HEK293T (cell line): Measurements from ENCODE around the gene NEO1.
"Not testable (repeated sequence)": the region's sequence is repeated elsewhere in the genome, so short reads cannot be mapped to it uniquely, and the experiment has no call there.

Experiments
- ARNT ChIP-seq: fragments of 450-650 bp; IDR thresholded peaks from 2 replicates; pipeline ENCODE4 v1.6.1; 2017; ENCODE audit warnings: mild to moderate bottlenecking
- CTBP1 ChIP-seq: fragments of 450-650 bp; IDR thresholded peaks from 2 replicates; pipeline ENCODE4 v1.6.1; 2016; ENCODE audit warnings: borderline replicate concordance
- ELF4 ChIP-seq: fragments of 450-650 bp; IDR thresholded peaks from 2 replicates; pipeline ENCODE4 v1.6.1; 2017; ENCODE audit warnings: antibody characterized with exemption
- FOXA1 ChIP-seq: fragments of 450-650 bp; IDR thresholded peaks from 2 replicates; pipeline ENCODE4 v1.6.1; 2016; ENCODE audit warnings: mild to moderate bottlenecking
- FOXM1 ChIP-seq: fragments of 450-650 bp; IDR thresholded peaks from 2 replicates; pipeline ENCODE4 v1.6.1; 2017; ENCODE audit warnings: mild to moderate bottlenecking, borderline replicate concordance
- HDGF ChIP-seq: fragments of 450-650 bp; IDR thresholded peaks from 2 replicates; pipeline ENCODE4 v1.6.1; 2017; ENCODE audit warnings: antibody characterized with exemption, borderline replicate concordance
- NFRKB ChIP-seq: fragments of 450-650 bp; IDR thresholded peaks from 2 replicates; pipeline ENCODE4 v1.6.1; 2016; ENCODE audit warnings: mild to moderate bottlenecking, moderate library complexity
- SP1 ChIP-seq: fragments of 450-650 bp; IDR thresholded peaks from 2 replicates; pipeline ENCODE4 v1.6.1; 2017
- TARDBP ChIP-seq: fragments of 450-650 bp; IDR thresholded peaks from 2 replicates; pipeline ENCODE4 v1.6.1; 2016

- TF ChIP-seq CTBP1, FOXA1, NFRKB, SP1, TARDBP, FOXM1, ARNT, ELF4, HDGF: not testable (repeated sequence)
These were observed 114.4 kb downstream of the NEO1 start for GRCh38 chr15:73166711-73167110.
